HEK293 (cell line): Measurements from ENCODE around the gene PRRG1.
A peak's percentile ranks its signal among the peaks of the same experiment; 100 is the strongest.
"Not testable (repeated sequence)": the region's sequence is repeated elsewhere in the genome, so short reads cannot be mapped to it uniquely, and the experiment has no call there.

Experiments
- CTCF ChIA-PET: fragments of 350-600 bp; formaldehyde crosslinking; extraction: SDS; loops from one replicate; lab custom pipeline; 2021; ENCODE audit warnings: antibody characterized with exemption; lab: Yijun Ruan, JAX
- POLR2A ChIA-PET: fragments of 300-600 bp; formaldehyde crosslinking; extraction: SDS; loops from one replicate; lab custom pipeline; 2020; ENCODE audit warnings: antibody characterized with exemption, inconsistent platforms; lab: Yijun Ruan, JAX
- H3K27ac ChIP-seq: fragments of 200-500 bp; sonication (Bioruptor generic); 2 replicates; pipeline ENCODE4 v1.5.1; 2014; ENCODE audit warnings: low read depth, low read length, control low read depth, inconsistent platforms; ENCODE audit errors: extremely low read depth
- H3K36me3 ChIP-seq, 2 experiments: fragments of 200-500 bp in 1 of 2; sonication (Bioruptor generic) in 1 of 2; 1 replicate in 1 of 2; 2 replicates in 1 of 2; pipeline ENCODE4 v1.5.1; 2014 to 2017; ENCODE audit warnings: inconsistent platforms in 2 of 2, low read length in 2 of 2; ENCODE audit not compliant: control insufficient read depth in 2 of 2, insufficient read depth in 1 of 2
- H3K4me1 ChIP-seq: fragments of 200-500 bp; sonication (Bioruptor generic); 2 replicates; pipeline ENCODE4 v1.5.1; 2014; ENCODE audit warnings: mild to moderate bottlenecking, low read length, inconsistent platforms; ENCODE audit not compliant: control insufficient read depth, insufficient read depth
- H3K4me3 ChIP-seq: 2 replicates; pipeline ENCODE4 v1.5.1; 2011; ENCODE audit warnings: low read depth, mild to moderate bottlenecking, control low read depth, low read length, moderate library complexity
- H3K9me3 ChIP-seq: fragments of 200-500 bp; sonication (Bioruptor generic); 2 replicates; pipeline ENCODE4 v1.5.1; 2014; ENCODE audit warnings: low read depth, low read length, inconsistent platforms; ENCODE audit not compliant: control insufficient read depth, insufficient read depth
- EGR2 ChIP-seq: fragments of 450-650 bp; formaldehyde crosslinking; IDR thresholded peaks from 2 replicates; pipeline ENCODE4 v1.5.1; 2016; ENCODE audit warnings: low read depth, missing biosample characterization, missing genetic modification characterization
- HOXA7 ChIP-seq: sonication (generic); formaldehyde crosslinking; IDR thresholded peaks from 2 replicates; pipeline ENCODE4 v1.8.1; 2022; ENCODE audit warnings: missing genetic modification reagents, borderline replicate concordance
- KLF17 ChIP-seq: fragments of 450-650 bp; formaldehyde crosslinking; IDR thresholded peaks from 2 replicates; pipeline ENCODE4 v1.5.1; 2016; ENCODE audit warnings: missing biosample characterization, missing genetic modification characterization
- ZBTB20 ChIP-seq: fragments of 450-650 bp; formaldehyde crosslinking; IDR thresholded peaks from 2 replicates; pipeline ENCODE4 v1.5.1; 2016; ENCODE audit warnings: missing biosample characterization, missing genetic modification characterization
- ZNF16 ChIP-seq: fragments of 450-650 bp; formaldehyde crosslinking; IDR thresholded peaks from 2 replicates; pipeline ENCODE4 v1.5.1; 2016; ENCODE audit warnings: low read depth, missing biosample characterization, missing genetic modification characterization
- ZNF169 ChIP-seq: fragments of 450-650 bp; formaldehyde crosslinking; IDR thresholded peaks from 2 replicates; pipeline ENCODE4 v1.5.1; 2016; ENCODE audit warnings: missing biosample characterization, missing genetic modification characterization
- ZNF184 ChIP-seq: fragments of 450-650 bp; IDR thresholded peaks from 2 replicates; pipeline ENCODE4 v1.5.1; 2018; ENCODE audit warnings: missing biosample characterization, mild to moderate bottlenecking, missing genetic modification characterization
- ZNF221 ChIP-seq: fragments of 450-650 bp; formaldehyde crosslinking; IDR thresholded peaks from 2 replicates; pipeline ENCODE4 v1.5.1; 2017; ENCODE audit warnings: missing biosample characterization, missing genetic modification characterization, borderline replicate concordance
- ZNF223 ChIP-seq: fragments of 450-650 bp; formaldehyde crosslinking; IDR thresholded peaks from 2 replicates; pipeline ENCODE4 v1.5.1; 2016; ENCODE audit warnings: missing biosample characterization, missing genetic modification characterization
- ZNF654 ChIP-seq: fragments of 450-650 bp; formaldehyde crosslinking; IDR thresholded peaks from 2 replicates; pipeline ENCODE4 v1.5.1; 2016; ENCODE audit warnings: low read depth, missing biosample characterization, missing genetic modification characterization
- ZNF830 ChIP-seq: fragments of 450-650 bp; IDR thresholded peaks from 2 replicates; pipeline ENCODE4 v1.5.0; 2018; ENCODE audit warnings: missing biosample characterization, missing genetic modification characterization, low read depth, mild to moderate bottlenecking, moderate library complexity
- ZNF843 ChIP-seq: fragments of 450-650 bp; formaldehyde crosslinking; IDR thresholded peaks from 2 replicates; pipeline ENCODE4 v1.5.1; 2016; ENCODE audit warnings: missing biosample characterization, missing genetic modification characterization
- TF ChIP-seq, protein P1 (sequence below): fragments of 450-650 bp; formaldehyde crosslinking; IDR thresholded peaks from 2 replicates; pipeline ENCODE4 v1.5.1; 2017; ENCODE audit warnings: missing biosample characterization, missing genetic modification characterization
- TF ChIP-seq, protein P2 (sequence below): fragments of 450-650 bp; formaldehyde crosslinking; IDR thresholded peaks from 2 replicates; pipeline ENCODE4 v1.5.1; 2016; ENCODE audit warnings: missing biosample characterization, missing genetic modification characterization
- TF ChIP-seq, protein P3 (sequence below): fragments of 450-650 bp; IDR thresholded peaks from 2 replicates; pipeline ENCODE4 v1.5.1; 2018; ENCODE audit warnings: missing biosample characterization, mild to moderate bottlenecking, missing genetic modification characterization

Gene PRRG1

GRCh38 chrX:37491686-37492085 lies 142.5 kb downstream of the PRRG1 start:
- no peak overlapping the region for H3K27ac ChIP-seq
- H3K36me3 ChIP-seq: no peaks in the 10 kb centered on the region
- TF ChIP-seq ZNF184 (tag by site-specific recombination): no peak
- no peak for TF ChIP-seq ZNF169 (tag by site-specific recombination)
- no peak for TF ChIP-seq ZBTB20 (tag by site-specific recombination)
- no peak for TF ChIP-seq ZNF16 (tag by site-specific recombination)
- TF ChIP-seq ZNF221: no peak
- no peak for TF ChIP-seq ZNF223 (tag by site-specific recombination)
- TF ChIP-seq, protein P1, sequence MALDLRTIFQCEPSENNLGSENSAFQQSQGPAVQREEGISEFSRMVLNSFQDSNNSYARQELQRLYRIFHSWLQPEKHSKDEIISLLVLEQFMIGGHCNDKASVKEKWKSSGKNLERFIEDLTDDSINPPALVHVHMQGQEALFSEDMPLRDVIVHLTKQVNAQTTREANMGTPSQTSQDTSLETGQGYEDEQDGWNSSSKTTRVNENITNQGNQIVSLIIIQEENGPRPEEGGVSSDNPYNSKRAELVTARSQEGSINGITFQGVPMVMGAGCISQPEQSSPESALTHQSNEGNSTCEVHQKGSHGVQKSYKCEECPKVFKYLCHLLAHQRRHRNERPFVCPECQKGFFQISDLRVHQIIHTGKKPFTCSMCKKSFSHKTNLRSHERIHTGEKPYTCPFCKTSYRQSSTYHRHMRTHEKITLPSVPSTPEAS (tag by site-specific recombination): no peak
- no peak for TF ChIP-seq KLF17
- TF ChIP-seq ZNF830 (tag by site-specific recombination): no peak
- no peak for TF ChIP-seq HOXA7
- TF ChIP-seq, protein P2, sequence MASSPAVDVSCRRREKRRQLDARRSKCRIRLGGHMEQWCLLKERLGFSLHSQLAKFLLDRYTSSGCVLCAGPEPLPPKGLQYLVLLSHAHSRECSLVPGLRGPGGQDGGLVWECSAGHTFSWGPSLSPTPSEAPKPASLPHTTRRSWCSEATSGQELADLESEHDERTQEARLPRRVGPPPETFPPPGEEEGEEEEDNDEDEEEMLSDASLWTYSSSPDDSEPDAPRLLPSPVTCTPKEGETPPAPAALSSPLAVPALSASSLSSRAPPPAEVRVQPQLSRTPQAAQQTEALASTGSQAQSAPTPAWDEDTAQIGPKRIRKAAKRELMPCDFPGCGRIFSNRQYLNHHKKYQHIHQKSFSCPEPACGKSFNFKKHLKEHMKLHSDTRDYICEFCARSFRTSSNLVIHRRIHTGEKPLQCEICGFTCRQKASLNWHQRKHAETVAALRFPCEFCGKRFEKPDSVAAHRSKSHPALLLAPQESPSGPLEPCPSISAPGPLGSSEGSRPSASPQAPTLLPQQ (tag by site-specific recombination): no peak
- TF ChIP-seq EGR2: no peak
- no peak for TF ChIP-seq ZNF843 (tag by site-specific recombination)
- TF ChIP-seq, protein P3, sequence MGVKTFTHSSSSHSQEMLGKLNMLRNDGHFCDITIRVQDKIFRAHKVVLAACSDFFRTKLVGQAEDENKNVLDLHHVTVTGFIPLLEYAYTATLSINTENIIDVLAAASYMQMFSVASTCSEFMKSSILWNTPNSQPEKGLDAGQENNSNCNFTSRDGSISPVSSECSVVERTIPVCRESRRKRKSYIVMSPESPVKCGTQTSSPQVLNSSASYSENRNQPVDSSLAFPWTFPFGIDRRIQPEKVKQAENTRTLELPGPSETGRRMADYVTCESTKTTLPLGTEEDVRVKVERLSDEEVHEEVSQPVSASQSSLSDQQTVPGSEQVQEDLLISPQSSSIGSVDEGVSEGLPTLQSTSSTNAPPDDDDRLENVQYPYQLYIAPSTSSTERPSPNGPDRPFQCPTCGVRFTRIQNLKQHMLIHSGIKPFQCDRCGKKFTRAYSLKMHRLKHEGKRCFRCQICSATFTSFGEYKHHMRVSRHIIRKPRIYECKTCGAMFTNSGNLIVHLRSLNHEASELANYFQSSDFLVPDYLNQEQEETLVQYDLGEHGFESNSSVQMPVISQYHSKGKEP (tag by site-specific recombination): no peak
- TF ChIP-seq, all 188 proteins: peak for 0
- CTCF ChIA-PET: interaction anchor here (0.8 kb wide), 1 partner anchor 18 kb away, joined by 5 read pairs; no protein-coding TSS in a partner anchor
- no peaks in the 10 kb centered on the region for H3K9me3 ChIP-seq
- H3K4me1 ChIP-seq: no peaks in the 10 kb centered on the region
- no peak overlapping the region for H3K4me3 ChIP-seq
- POLR2A ChIA-PET: no interaction called here

DNA sequence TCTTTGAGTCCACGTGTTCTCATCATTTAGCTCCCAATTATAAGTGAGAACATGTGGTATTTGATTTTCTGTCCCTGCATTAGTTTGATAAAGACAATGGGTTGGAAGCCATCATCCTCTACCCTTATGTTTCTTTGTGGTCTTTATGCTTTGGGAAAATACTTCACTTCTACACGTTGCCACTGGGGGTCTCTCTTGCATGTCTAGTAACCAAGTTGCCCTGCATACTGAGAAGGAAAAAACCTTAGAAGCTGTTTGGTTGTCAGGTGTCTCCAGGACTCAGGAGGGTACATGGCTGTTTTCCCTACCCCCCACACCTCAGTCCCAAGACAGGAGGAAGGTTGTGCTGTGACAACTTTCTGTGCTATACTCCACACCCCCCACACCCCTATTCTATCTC lies 146.6 kb downstream of the PRRG1 start:
- H3K36me3 ChIP-seq, H3K9me3 ChIP-seq, H3K4me1 ChIP-seq, POLR2A ChIA-PET, H3K27ac ChIP-seq, H3K4me3 ChIP-seq: not testable (repeated sequence)
- CTCF ChIA-PET: interaction anchor here (0.6 to 1.2 kb wide), 10 partner anchors 9 to 677 kb away, joined by 3 to 5 read pairs (median 3); no protein-coding TSS in a partner anchor
- peak; percentile 15; the same call in 1 of the 2 replicates for TF ChIP-seq ZNF654
- TF ChIP-seq, all 188 proteins: peak for 1; not testable (repeated sequence) for 187

DNA sequence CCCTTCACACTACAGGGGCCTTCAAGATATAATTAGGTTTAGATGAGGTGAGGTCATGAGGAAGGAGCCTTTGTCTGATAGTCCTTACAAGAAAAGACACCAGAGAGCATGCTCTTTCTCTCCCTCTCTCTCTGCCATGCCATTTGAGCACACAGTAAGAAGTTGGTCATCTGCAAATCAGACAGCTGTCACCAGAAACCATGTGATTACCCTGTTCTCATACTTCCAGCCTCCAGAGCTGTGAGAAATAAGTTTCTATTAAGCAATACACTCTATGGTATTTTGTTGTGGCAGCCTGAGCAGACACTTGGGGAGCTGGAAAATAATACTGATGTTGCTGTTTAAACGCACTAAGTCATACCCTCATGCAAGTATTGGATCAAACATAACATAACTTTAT lies 148.0 kb downstream of the PRRG1 start:
- POLR2A ChIA-PET, CTCF ChIA-PET, H3K9me3 ChIP-seq, H3K27ac ChIP-seq, H3K36me3 ChIP-seq, H3K4me1 ChIP-seq, H3K4me3 ChIP-seq: not testable (repeated sequence)

DNA sequence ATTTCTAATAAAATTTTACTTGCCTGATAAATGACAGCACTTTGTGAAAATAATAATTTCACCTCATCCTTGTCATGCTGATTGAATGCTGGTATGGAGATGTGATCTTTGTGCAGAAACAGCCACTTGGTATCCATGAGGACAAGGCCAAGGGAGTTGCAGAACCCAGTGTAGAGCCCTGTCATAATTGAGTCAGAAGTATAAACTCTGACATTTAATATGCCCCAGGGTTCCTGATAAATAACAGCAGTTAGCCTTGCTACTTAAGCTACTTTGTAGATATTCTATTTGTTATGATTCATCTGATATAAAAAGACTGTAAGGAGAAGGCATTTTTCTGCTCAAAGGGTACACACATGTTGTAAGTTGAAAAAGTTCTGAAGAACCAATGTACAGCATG lies 149.2 kb downstream of the PRRG1 start:
- H3K9me3 ChIP-seq, CTCF ChIA-PET, H3K36me3 ChIP-seq, POLR2A ChIA-PET, H3K27ac ChIP-seq, H3K4me3 ChIP-seq, H3K4me1 ChIP-seq: not testable (repeated sequence)

DNA sequence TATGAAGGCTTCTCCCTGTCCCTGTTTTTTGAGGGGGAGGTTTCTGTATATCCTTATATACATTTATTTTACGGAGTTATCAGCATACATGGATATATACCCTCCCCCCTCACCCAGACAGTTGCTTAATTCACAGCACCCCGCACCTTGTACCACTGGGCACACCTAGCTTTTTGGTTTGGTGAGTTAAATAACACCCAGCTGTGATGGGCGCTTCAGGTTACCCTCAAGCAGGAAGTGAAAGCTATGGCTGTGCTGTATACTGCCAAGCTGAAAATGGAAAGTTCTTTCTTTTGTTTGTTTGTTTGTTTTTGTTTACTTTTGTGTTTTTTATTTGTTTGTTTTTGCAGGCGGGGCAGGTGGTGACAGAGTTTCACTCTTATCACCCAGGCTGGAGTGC lies 150.5 kb downstream of the PRRG1 start:
- H3K27ac ChIP-seq, H3K9me3 ChIP-seq, H3K4me3 ChIP-seq, H3K4me1 ChIP-seq, H3K36me3 ChIP-seq, CTCF ChIA-PET, POLR2A ChIA-PET: not testable (repeated sequence)
